ENCODE results near the gene VPS35L. TPM values are rescaled to one million over a fixed set of nuclear protein-coding genes. Genes with fewer than 3 reads are reported as not detected.
A peak's percentile ranks its signal among the peaks of the same experiment; 100 is the strongest.

The VPS35L gene
- total and polyA plus RNA-seq, 12 donors, result 15.0 to 35.1 (median 30.4) TPM

- Histone ChIP-seq H3K9me3 (no peaks in the 10 kb centered on the region), H3K36me3 (peaks cover 0 to 2% (median 0%) of the 10 kb centered on the region in 9 donors), H3K4me3 (no peak overlapping the region), H3K27ac (peak overlapping the region in 2 of 10 donors; percentile 41 to 69), H3K27me3 (no peaks in the 10 kb centered on the region), H3K4me1 (peaks cover 0 to 62% (median 13%) of the 10 kb centered on the region in 9 donors)
- intact Hi-C loops (cut with DNase I), result no loop called here
- no peak for TF ChIP-seq CTCF (IDR thresholded peaks at IDR 0.05)
- ATAC-seq, result no peak
- WGBS, 2 donors, result 92 to 93% methylated on average over 9 of the region's 9 CpGs
- DNase-seq, result no peak
Observed at GRCh38 chr16:19745286-19746010, 189.9 kb downstream of the VPS35L start.

GRCh38 chr16:19746561-19746960 is 191.1 kb downstream of the VPS35L start:
- no peak for TF ChIP-seq CTCF (IDR thresholded peaks at IDR 0.05)
- intact Hi-C loops (cut with DNase I), result no loop called here
- DNase-seq (no peak), ATAC-seq (peak in 5 of 8 donors; percentile 34 to 59 (median 47))
- 31 to 32% methylated on average over 4 of the region's 4 CpGs for WGBS, 2 donors
- Histone ChIP-seq H3K27ac (peak overlapping the region in 6 of 10 donors; percentile 1 to 69 (median 40)), H3K36me3 (no peaks in the 10 kb centered on the region), H3K4me3 (no peak overlapping the region), H3K4me1 (peaks cover 0 to 73% (median 13%) of the 10 kb centered on the region in 9 donors), H3K9me3 (no peaks in the 10 kb centered on the region), H3K27me3 (no peaks in the 10 kb centered on the region)

GRCh38 chr16:19748389-19749168 is 193.1 kb downstream of the VPS35L start:
- ATAC-seq (no peak), DNase-seq (no peak)
- intact Hi-C loops (cut with DNase I), result no loop called here
- Histone ChIP-seq H3K4me1 (peaks cover 0 to 84% (median 27%) of the 10 kb centered on the region in 9 donors), H3K9me3 (no peaks in the 10 kb centered on the region), H3K4me3 (no peak overlapping the region), H3K36me3 (no peaks in the 10 kb centered on the region), H3K27ac (peak overlapping the region in 3 of 10 donors; percentile 33 to 88 (median 51)), H3K27me3 (no peaks in the 10 kb centered on the region)
- WGBS, 2 donors, result 51 to 55% methylated on average over 2 of the region's 2 CpGs
- TF ChIP-seq CTCF (IDR thresholded peaks at IDR 0.05), result no peak

- ATAC-seq (peak in 1 of 8 donors; percentile 35), DNase-seq (no peak)
- Histone ChIP-seq H3K9me3 (no peaks in the 10 kb centered on the region), H3K27ac (peak overlapping the region in 5 of 10 donors; percentile 18 to 88 (median 51)), H3K4me1 (peaks cover 0 to 91% (median 34%) of the 10 kb centered on the region in 9 donors), H3K4me3 (no peak overlapping the region), H3K36me3 (no peaks in the 10 kb centered on the region), H3K27me3 (no peaks in the 10 kb centered on the region)
- intact Hi-C loops (cut with DNase I), result loop anchor here in 2 of 10 donors (5.0 kb wide), 2 partner anchors 58 to 133 kb away; partner anchors contain the start of gene GPRC5B (in 1 of the 2)
- WGBS, 2 donors, result 91% methylated on average over 4 of the region's 4 CpGs
- TF ChIP-seq CTCF (IDR thresholded peaks at IDR 0.05), result no peak
Observed at GRCh38 chr16:19749571-19750080, 194.1 kb downstream of the VPS35L start.

Data from heart right ventricle (tissue), 16 donors.